IMR-90 (cell line): ENCODE results near the gene ZNF816. TPM values are rescaled to one million over a fixed set of nuclear protein-coding genes. Genes with fewer than 3 reads are reported as not detected.

Source experiments
- ATAC-seq: fragments of 200-7000 bp; cut with Tn5 transposase; 2 replicates; pipeline ENCODE4 v1.9.1; 2020; ENCODE audit warnings: low read depth, mild to moderate bottlenecking, moderate library complexity
- BruUV-seq: library from RNA; stranded (reverse); fragments of 400-500 nt; replicated peaks from 2 replicates; lab custom pipeline; 2021; lab: Mats Ljungman, UMichigan
- CTCF ChIA-PET: fragments of 300-600 bp; formaldehyde crosslinking; extraction: SDS; loops from one replicate; lab custom pipeline; 2021; ENCODE audit warnings: antibody characterized with exemption; lab: Yijun Ruan, JAX
- POLR2A ChIA-PET: fragments of 300-600 bp; sonication (Branson Sonifier 250); formaldehyde crosslinking; loops from one replicate; lab custom pipeline; 2022; ENCODE audit warnings: antibody characterized with exemption; ENCODE audit not compliant: unreplicated experiment; lab: Charles Lee
- DNase-seq: peaks from one replicate; pipeline ENCODE4 v3.0.0; 2013
- H2AFZ ChIP-seq: replicated peaks from 2 replicates; pipeline ENCODE3; 2013; ENCODE audit warnings: low read length, mild to moderate bottlenecking; ENCODE audit not compliant: poor library complexity
- H2AK5ac ChIP-seq: 2 replicates; pipeline ENCODE4 v1.6.1; 2013; ENCODE audit warnings: low read depth, low read length, inconsistent platforms
- H2AK9ac ChIP-seq: replicated peaks from 2 replicates; pipeline ENCODE3; 2013; ENCODE audit warnings: mild to moderate bottlenecking, low read depth, low read length, moderate library complexity; ENCODE audit not compliant: poor library complexity
- H2BK120ac ChIP-seq: 2 replicates; pipeline ENCODE4 v1.6.1; 2013; ENCODE audit warnings: low read depth, low read length, inconsistent platforms
- H2BK15ac ChIP-seq: 3 replicates; pipeline ENCODE4 v1.6.1; 2013; ENCODE audit warnings: low read depth, low read length, inconsistent platforms
- H2BK20ac ChIP-seq: 2 replicates; pipeline ENCODE4 v1.6.1; 2013; ENCODE audit warnings: low read depth, mild to moderate bottlenecking, inconsistent platforms, low read length, moderate library complexity
- H2BK5ac ChIP-seq: 2 replicates; pipeline ENCODE4 v1.6.1; 2013; ENCODE audit warnings: mild to moderate bottlenecking, low read depth, low read length, inconsistent platforms; ENCODE audit not compliant: poor library complexity, severe bottlenecking
- H3K14ac ChIP-seq: replicated peaks from 2 replicates; pipeline ENCODE4 v1.6.1; 2013; ENCODE audit warnings: low read depth, low read length, inconsistent platforms
- H3K18ac ChIP-seq: 2 replicates; pipeline ENCODE4 v1.6.1; 2013; ENCODE audit warnings: low read depth, low read length, control low read depth
- H3K23ac ChIP-seq: 2 replicates; pipeline ENCODE4 v1.6.1; 2013; ENCODE audit warnings: low read depth, low read length, inconsistent platforms
- H3K27ac ChIP-seq: 2 replicates; pipeline ENCODE4 v1.5.1; 2013; ENCODE audit warnings: mild to moderate bottlenecking, control low read depth, low read length; ENCODE audit not compliant: insufficient read depth
- H3K27me3 ChIP-seq: 2 replicates; pipeline ENCODE4 v1.6.1; 2013; ENCODE audit warnings: low read length; ENCODE audit not compliant: control insufficient read depth, insufficient read depth
- H3K36me3 ChIP-seq: 2 replicates; pipeline ENCODE4 v1.6.1; 2013; ENCODE audit warnings: low read length, mixed read lengths; ENCODE audit not compliant: control insufficient read depth, insufficient read depth
- H3K4ac ChIP-seq: 2 replicates; pipeline ENCODE4 v1.6.1; 2013; ENCODE audit warnings: low read depth, low read length, inconsistent platforms
- H3K4me1 ChIP-seq: 2 replicates; pipeline ENCODE4 v1.6.1; 2013; ENCODE audit warnings: low read length, mixed read lengths; ENCODE audit not compliant: control insufficient read depth, insufficient read depth
- H3K4me2 ChIP-seq: 2 replicates; pipeline ENCODE4 v1.6.1; 2013; ENCODE audit warnings: low read depth, mild to moderate bottlenecking, control low read depth, low read length, moderate library complexity
- H3K4me3 ChIP-seq: 2 replicates; pipeline ENCODE4 v1.5.1; 2013; ENCODE audit warnings: low read depth, mild to moderate bottlenecking, control low read depth, low read length, moderate library complexity; ENCODE audit not compliant: insufficient read depth
- H3K56ac ChIP-seq: 2 replicates; pipeline ENCODE4 v1.6.1; 2013; ENCODE audit warnings: low read length, inconsistent platforms; ENCODE audit not compliant: insufficient read depth; ENCODE audit errors: extremely low read depth
- H3K79me1 ChIP-seq, 2 experiments: 2 replicates each; pipeline ENCODE4 v1.6.1; 2013; ENCODE audit warnings: low read length in 2 of 2, inconsistent platforms in 1 of 2, low read depth in 1 of 2
- H3K9ac ChIP-seq: 2 replicates; pipeline ENCODE4 v1.6.1; 2013; ENCODE audit warnings: low read depth, low read length, control low read depth
- H3K9me1 ChIP-seq: 2 replicates; pipeline ENCODE4 v1.6.1; 2013; ENCODE audit warnings: low read length, inconsistent platforms; ENCODE audit not compliant: insufficient read depth
- H3K9me3 ChIP-seq: 2 replicates; pipeline ENCODE4 v1.6.1; 2013; ENCODE audit warnings: low read length; ENCODE audit not compliant: control insufficient read depth, insufficient read depth
- H4K20me1 ChIP-seq: 2 replicates; pipeline ENCODE4 v1.6.1; 2013; ENCODE audit warnings: low read length, inconsistent platforms; ENCODE audit not compliant: insufficient read depth
- H4K5ac ChIP-seq: 2 replicates; pipeline ENCODE4 v1.6.1; 2013; ENCODE audit warnings: mild to moderate bottlenecking, low read depth, low read length, control low read depth
- H4K8ac ChIP-seq, 2 experiments: 2 replicates each; pipeline ENCODE4 v1.6.1; 2013; ENCODE audit warnings: low read depth in 2 of 2, low read length in 2 of 2, control low read depth in 1 of 2, inconsistent platforms in 1 of 2
- H4K91ac ChIP-seq: 2 replicates; pipeline ENCODE4 v1.6.1; 2013; ENCODE audit warnings: low read depth, low read length, inconsistent platforms; ENCODE audit not compliant: insufficient read depth
- CHD1 ChIP-seq: IDR thresholded peaks from 2 replicates; pipeline ENCODE4 v1.6.1; 2012; ENCODE audit warnings: low read depth, low read length, improper control_type of control experiment
- WGBS, 2 experiments: methylation state at CpG; one replicate each; pipeline versions ENCODE4 v1.1.5 to v1.1.7; 2013; ENCODE audit warnings: missing lambda C conversion rate in 2 of 2; ENCODE audit not compliant: insufficient read length in 1 of 2; ENCODE audit errors: extremely low coverage in 2 of 2; 5-methylcytosine and 5-hydroxymethylcytosine counted together
- dilution Hi-C: fragments of 300-500 bp; cut with HindIII; formaldehyde crosslinking; loops from one replicate; pipeline ENCODE4 v1.14.3; 2018; ENCODE audit warnings: low sequenced_read_pairs; ENCODE audit not compliant: unreplicated experiment
- in situ Hi-C: fragments of 300-500 bp; cut with MboI; formaldehyde crosslinking; loops from 3 replicates; pipeline ENCODE4 v1.14.3; 2019; ENCODE audit warnings: low sequenced_read_pairs, inconsistent platforms, mixed read lengths
- intact Hi-C: fragments of 100-400 bp; cut with micrococcal nuclease; formaldehyde crosslinking; loops from 2 replicates; pipeline ENCODE4 v1.10.0; 2022
- polyA plus RNA-seq, 3 experiments: library from polyadenylated mRNA; depleted of rRNA; stranded (reverse); fragments of >200 nt; gene quantifications; 2 replicates each; pipeline ENCODE4 v1.2.3, GENCODE V29; 2012; ENCODE audit warnings: low replicate concordance in 1 of 3
- total RNA-seq: library from RNA; depleted of rRNA; stranded (reverse); fragments of >200 nt; gene quantifications from 2 replicates; pipeline ENCODE4 v1.2.3, GENCODE V29; 2012

Gene ZNF816
- total and polyA plus RNA-seq, 2 of the 4 experiments (the other 2 are of a cell fraction): 1.6 to 12.0 TPM

GRCh38 chr19:52949422-52949821 is 13.3 kb downstream of the ZNF816 start:
- in situ Hi-C loops (no loop called here), dilution Hi-C loops (no loop called here), intact Hi-C loops (no loop called here)
- no TSS peak for BruUV-seq
- peaks cover 48% of the 10 kb centered on the region for H3K9me3 ChIP-seq
- H2AK5ac ChIP-seq: no peak overlapping the region
- no peak overlapping the region for H2BK5ac ChIP-seq
- no peak for TF ChIP-seq CHD1
- H2BK15ac ChIP-seq: no peak overlapping the region
- no peak overlapping the region for H4K91ac ChIP-seq
- no peak overlapping the region for H3K4me2 ChIP-seq
- no CpG with 5 or more reads among the region's 1 CpG for WGBS, 2 experiments
- no peaks in the 10 kb centered on the region for H3K4me1 ChIP-seq
- POLR2A ChIA-PET: no interaction called here
- H4K8ac ChIP-seq: no peak overlapping the region
- H4K20me1 ChIP-seq: no peaks in the 10 kb centered on the region
- no peak overlapping the region for H3K27ac ChIP-seq
- no peak overlapping the region for H2AK9ac ChIP-seq
- no peak overlapping the region for H3K4me3 ChIP-seq
- no peaks in the 10 kb centered on the region for H3K9me1 ChIP-seq
- peaks cover 29% of the 10 kb centered on the region for H3K36me3 ChIP-seq
- H3K4ac ChIP-seq: no peak overlapping the region
- H2BK120ac ChIP-seq: no peak overlapping the region
- no peak overlapping the region for H2BK20ac ChIP-seq
- H3K79me1 ChIP-seq: no peaks in the 10 kb centered on the region
- no peak overlapping the region for H3K18ac ChIP-seq
- no peak for DNase-seq
- H3K9ac ChIP-seq: no peak overlapping the region
- CTCF ChIA-PET: no interaction called here
- no peak overlapping the region for H3K14ac ChIP-seq
- H4K5ac ChIP-seq: no peak overlapping the region
- H3K27me3 ChIP-seq: no peaks in the 10 kb centered on the region
- H3K56ac ChIP-seq: no peak overlapping the region
- no peak overlapping the region for H3K23ac ChIP-seq
- H2AFZ ChIP-seq: no peak overlapping the region
- no peak for ATAC-seq
